ENCODE results near the gene GPR39.

GPR39 gene

DNA sequence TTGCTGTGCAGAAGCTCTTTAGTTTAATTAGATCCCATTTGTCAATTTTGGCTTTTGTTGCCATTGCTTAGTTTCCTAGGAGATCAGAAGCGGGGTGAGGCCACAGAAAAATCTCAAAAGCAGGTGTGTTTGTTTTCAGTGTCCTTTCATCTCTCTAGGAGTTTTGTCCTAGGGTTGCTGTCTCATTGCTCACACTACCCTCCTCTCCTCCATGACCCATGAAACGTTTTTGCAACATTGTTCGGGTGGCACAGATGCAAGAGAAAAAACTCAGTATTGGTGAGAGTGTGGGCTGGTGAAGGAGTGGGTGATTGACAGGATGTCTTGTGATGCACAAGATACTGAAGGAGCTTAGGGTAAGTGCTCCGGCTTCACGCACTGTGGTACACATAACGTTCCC lies 149.8 kb downstream of the GPR39 start:
- H3K27me3 ChIP-seq (ENCODE audit: control insufficient read depth, insufficient read depth, low read length) = no peaks in the 10 kb centered on the region

DNA sequence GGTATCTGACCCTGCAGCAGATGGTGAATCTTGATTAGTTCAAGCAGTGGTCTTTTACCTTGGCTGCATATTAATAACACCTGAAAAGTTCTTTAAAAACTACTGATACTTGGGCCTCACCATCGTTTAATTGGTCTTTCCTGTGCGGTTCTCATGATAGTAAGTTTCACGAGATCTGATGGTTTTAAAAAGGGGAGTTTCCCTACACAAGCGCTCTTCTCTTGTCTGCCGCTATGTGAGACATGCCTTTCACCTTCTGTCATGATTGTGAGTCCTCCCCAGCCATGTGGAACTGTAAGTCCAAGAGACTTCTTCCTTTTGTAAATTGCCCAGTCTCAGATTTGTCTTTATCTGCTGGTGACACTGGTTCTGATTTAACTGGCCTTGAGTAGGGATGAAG lies 151.1 kb downstream of the GPR39 start:
- H3K27ac ChIP-seq (ENCODE audit: low read depth, low read length) = no peak overlapping the region
- H3K9me3 ChIP-seq (ENCODE audit: control insufficient read depth, insufficient read depth, low read depth, low read length) = no peaks in the 10 kb centered on the region
- no peaks in the 10 kb centered on the region for H3K27me3 ChIP-seq (ENCODE audit: control insufficient read depth, insufficient read depth, low read length)
- H3K36me3 ChIP-seq (ENCODE audit: control insufficient read depth, insufficient read depth, low read length) = no peaks in the 10 kb centered on the region
- H3K4me3 ChIP-seq (ENCODE audit: low read depth, low read length) = no peak overlapping the region
- no peak overlapping the region for H3K9ac ChIP-seq (ENCODE audit: low read length)
- H3K4me1 ChIP-seq (ENCODE audit: control insufficient read depth, insufficient read depth, low read length) = no peaks in the 10 kb centered on the region

More for the DNA sequence above, 149.8 kb downstream of the GPR39 start:
- H3K9me3 ChIP-seq (ENCODE audit: control insufficient read depth, insufficient read depth, low read depth, low read length) = no peaks in the 10 kb centered on the region
- no peak overlapping the region for H3K9ac ChIP-seq (ENCODE audit: low read length)
- no peak overlapping the region for H3K4me3 ChIP-seq (ENCODE audit: low read depth, low read length)
- H3K36me3 ChIP-seq (ENCODE audit: control insufficient read depth, insufficient read depth, low read length) = no peaks in the 10 kb centered on the region
- H3K27ac ChIP-seq (ENCODE audit: low read depth, low read length) = no peak overlapping the region
- H3K4me1 ChIP-seq (ENCODE audit: control insufficient read depth, insufficient read depth, low read length) = no peaks in the 10 kb centered on the region

DNA sequence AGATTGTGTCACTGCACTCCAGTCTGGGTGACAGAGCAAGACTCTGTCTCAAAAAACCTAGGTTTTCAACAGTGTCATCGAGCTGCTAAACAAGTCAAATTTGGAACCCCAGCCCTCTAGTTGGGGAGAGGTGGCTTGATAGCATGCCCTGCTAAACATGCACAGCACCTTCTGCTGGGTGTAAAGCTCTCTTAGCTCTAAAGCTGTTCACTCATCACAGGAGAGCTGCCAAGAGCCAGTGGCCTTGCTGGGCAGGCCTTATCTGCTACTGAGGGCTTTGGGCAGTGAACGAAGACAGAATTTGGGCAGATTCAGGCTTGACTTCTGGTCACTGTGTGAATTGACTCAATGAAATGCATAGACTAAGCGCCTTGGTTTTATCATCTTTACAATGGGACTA lies 152.1 kb downstream of the GPR39 start:
- Histone ChIP-seq H3K9me3 (ENCODE audit: control insufficient read depth, insufficient read depth, low read depth, low read length) (no peaks in the 10 kb centered on the region), H3K27ac (ENCODE audit: low read depth, low read length) (no peak overlapping the region), H3K27me3 (ENCODE audit: control insufficient read depth, insufficient read depth, low read length) (no peaks in the 10 kb centered on the region)

DNA sequence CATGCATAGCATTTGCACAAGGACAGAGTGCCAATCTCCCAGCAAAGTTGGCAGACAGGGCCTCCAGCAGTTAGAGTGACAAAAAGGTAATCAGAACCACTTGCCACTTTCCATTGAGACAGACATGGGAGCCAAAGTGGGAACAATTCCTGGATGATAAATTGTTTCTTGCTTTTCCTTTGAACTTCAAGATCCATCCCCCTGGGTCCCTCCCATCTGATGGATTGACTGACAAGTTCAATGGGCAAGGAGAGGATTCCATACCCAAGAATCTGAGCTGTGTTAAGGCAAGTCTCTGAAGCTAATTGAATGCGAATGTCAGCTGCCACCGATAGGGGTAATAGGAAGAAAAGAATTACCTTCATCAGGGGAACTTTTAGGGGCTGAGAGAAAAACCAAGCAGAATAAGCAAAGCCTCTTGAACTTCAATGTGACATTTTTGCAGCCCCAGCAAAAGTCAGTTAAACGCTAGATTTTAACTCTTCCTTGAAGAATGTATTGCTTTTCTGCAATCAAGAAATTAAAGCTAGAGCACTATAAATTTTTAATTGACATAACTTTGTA lies 156.9 kb downstream of the GPR39 start:
- no peaks in the 10 kb centered on the region for H3K27me3 ChIP-seq (ENCODE audit: control insufficient read depth, insufficient read depth, low read length)
- H3K27ac ChIP-seq (ENCODE audit: low read depth, low read length) = no peak overlapping the region

More for the DNA sequence above, 152.1 kb downstream of the GPR39 start:
- H3K9ac ChIP-seq (ENCODE audit: low read length) = no peak overlapping the region
- no peaks in the 10 kb centered on the region for H3K36me3 ChIP-seq (ENCODE audit: control insufficient read depth, insufficient read depth, low read length)
- H3K4me3 ChIP-seq (ENCODE audit: low read depth, low read length) = no peak overlapping the region
- H3K4me1 ChIP-seq (ENCODE audit: control insufficient read depth, insufficient read depth, low read length) = no peaks in the 10 kb centered on the region

DNA sequence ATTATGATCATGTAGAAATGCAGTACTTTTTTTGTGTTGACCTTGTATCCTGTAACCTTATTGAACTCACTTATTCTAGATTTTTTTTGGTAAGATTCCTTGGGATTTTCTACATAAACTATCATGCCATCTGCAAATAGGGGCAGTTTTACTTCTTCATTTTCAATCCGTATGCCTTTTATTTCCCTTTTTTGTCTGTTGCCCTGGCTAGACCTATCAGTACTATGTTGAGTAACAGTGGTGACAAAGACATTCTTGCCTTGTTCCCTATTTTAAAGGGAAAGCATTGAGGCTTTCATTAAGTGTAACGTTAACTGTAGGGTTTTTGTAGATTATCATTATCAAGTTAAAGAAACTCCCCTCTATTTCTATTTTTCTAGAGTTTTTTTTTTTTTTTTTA lies 161.1 kb downstream of the GPR39 start:
- Histone ChIP-seq H3K27ac (ENCODE audit: low read depth, low read length) (no peak overlapping the region), H3K27me3 (ENCODE audit: control insufficient read depth, insufficient read depth, low read length) (no peaks in the 10 kb centered on the region), H3K4me1 (ENCODE audit: control insufficient read depth, insufficient read depth, low read length) (no peaks in the 10 kb centered on the region), H3K9me3 (ENCODE audit: control insufficient read depth, insufficient read depth, low read depth, low read length) (no peaks in the 10 kb centered on the region), H3K4me3 (ENCODE audit: low read depth, low read length) (no peak overlapping the region), H3K9ac (ENCODE audit: low read length) (no peak overlapping the region), H3K36me3 (ENCODE audit: control insufficient read depth, insufficient read depth, low read length) (no peaks in the 10 kb centered on the region)

More for the DNA sequence above, 156.9 kb downstream of the GPR39 start:
- H3K9me3 ChIP-seq (ENCODE audit: control insufficient read depth, insufficient read depth, low read depth, low read length) = no peaks in the 10 kb centered on the region
- no peaks in the 10 kb centered on the region for H3K4me1 ChIP-seq (ENCODE audit: control insufficient read depth, insufficient read depth, low read length)
- no peak overlapping the region for H3K4me3 ChIP-seq (ENCODE audit: low read depth, low read length)
- H3K36me3 ChIP-seq (ENCODE audit: control insufficient read depth, insufficient read depth, low read length) = no peaks in the 10 kb centered on the region
- H3K9ac ChIP-seq (ENCODE audit: low read length) = no peak overlapping the region

DNA sequence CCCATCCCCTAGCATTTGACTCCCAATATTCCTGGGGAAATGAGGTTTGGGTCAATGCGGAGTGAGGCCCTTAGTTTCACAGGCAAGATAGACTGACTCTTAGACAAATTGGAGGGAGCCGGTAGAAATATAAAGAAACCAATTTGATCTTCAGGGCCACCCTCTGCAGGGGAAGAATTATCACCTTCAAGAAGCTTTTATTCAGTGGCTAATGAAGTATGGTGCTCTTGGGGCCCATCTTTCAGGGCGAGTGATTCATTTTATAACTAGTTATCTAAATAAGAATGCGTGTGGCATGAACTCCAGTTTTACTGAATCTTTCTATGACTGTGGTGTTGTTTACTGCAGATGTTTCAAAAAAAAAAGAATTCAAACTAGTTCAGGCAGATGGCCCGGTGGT lies 165.0 kb downstream of the GPR39 start:
- Histone ChIP-seq H3K36me3 (ENCODE audit: control insufficient read depth, insufficient read depth, low read length) (no peaks in the 10 kb centered on the region), H3K9ac (ENCODE audit: low read length) (no peak overlapping the region), H3K9me3 (ENCODE audit: control insufficient read depth, insufficient read depth, low read depth, low read length) (no peaks in the 10 kb centered on the region), H3K27ac (ENCODE audit: low read depth, low read length) (no peak overlapping the region), H3K4me1 (ENCODE audit: control insufficient read depth, insufficient read depth, low read length) (peaks cover 6% of the 10 kb centered on the region), H3K27me3 (ENCODE audit: control insufficient read depth, insufficient read depth, low read length) (no peaks in the 10 kb centered on the region), H3K4me3 (ENCODE audit: low read depth, low read length) (no peak overlapping the region)

DNA sequence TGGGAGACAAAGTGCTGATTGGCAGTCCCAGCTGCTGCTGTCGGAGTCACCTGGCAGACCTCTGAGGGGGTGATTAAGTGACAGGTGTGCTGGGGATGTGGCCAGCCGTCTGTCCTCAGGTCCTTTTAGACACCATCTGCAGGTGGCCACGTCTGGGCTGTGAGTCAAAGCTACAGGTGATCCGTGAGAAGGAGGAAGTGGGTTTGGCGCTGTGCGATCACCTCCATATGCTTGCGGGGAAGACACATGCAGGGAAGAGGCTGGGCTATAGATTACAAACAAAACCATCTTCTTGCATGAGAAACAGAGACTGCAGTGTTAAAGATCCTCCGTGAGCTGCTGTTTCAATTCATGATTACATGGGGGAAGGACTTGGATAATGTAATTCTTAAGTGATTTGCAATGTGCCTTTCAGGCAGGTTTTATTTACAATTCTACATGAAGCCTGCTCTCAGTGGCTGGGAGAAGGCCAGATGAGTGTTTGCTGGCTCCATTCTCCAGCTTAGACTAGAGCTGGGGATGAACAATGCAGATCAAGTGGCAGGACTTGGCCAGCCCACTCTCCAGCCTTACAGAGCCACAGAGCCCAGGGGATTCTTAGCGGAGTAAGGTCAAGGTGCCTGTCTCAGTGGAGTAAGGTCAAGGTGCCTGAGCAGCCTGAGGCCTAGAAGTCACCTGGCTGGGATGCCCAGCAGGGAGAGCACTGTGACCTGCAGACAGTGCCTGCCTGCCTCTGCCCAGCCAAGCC lies 165.6 kb downstream of the GPR39 start:
- H3K9me3 ChIP-seq (ENCODE audit: control insufficient read depth, insufficient read depth, low read depth, low read length) = no peaks in the 10 kb centered on the region
- H3K36me3 ChIP-seq (ENCODE audit: control insufficient read depth, insufficient read depth, low read length) = no peaks in the 10 kb centered on the region
- no peak overlapping the region for H3K4me3 ChIP-seq (ENCODE audit: low read depth, low read length)
- H3K27ac ChIP-seq (ENCODE audit: low read depth, low read length) = no peak overlapping the region
- no peaks in the 10 kb centered on the region for H3K27me3 ChIP-seq (ENCODE audit: control insufficient read depth, insufficient read depth, low read length)
- H3K4me1 ChIP-seq (ENCODE audit: control insufficient read depth, insufficient read depth, low read length) = peaks cover 6% of the 10 kb centered on the region
- no peak overlapping the region for H3K9ac ChIP-seq (ENCODE audit: low read length)

DNA sequence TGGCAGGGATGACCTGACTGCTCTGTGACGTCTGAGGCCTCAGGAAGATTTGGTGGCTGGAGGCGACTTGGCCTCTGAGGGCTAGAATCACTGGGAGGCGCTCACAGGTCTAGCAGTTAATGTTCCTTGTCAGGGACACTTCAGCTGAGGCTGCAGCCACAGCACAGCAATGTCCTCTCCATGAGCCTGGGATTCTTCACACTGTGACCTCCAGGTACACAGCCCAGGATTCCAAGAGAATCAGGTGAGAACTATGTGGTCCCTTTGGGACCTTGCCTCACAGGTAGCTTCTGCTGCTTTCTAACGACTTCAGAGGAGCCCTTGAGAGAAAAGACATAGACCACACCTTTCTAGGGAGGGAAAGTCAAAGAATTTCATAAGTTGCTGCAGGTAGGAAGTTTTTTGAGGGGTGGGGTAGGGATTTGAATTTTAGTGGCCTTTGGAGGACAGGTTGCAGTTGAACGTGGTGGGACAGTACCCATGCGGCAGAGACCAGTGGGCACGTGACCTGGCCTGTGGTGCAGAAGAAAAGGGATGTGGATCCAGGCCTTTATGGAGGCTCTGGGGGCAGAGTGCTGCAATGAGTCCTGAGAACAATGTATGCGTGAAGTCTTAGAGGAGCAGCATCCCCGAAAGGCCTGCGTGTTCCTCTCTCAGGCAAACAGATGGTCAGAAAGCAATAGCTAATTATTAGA lies 167.2 kb downstream of the GPR39 start:
- Histone ChIP-seq H3K27me3 (ENCODE audit: control insufficient read depth, insufficient read depth, low read length) (no peaks in the 10 kb centered on the region), H3K4me3 (ENCODE audit: low read depth, low read length) (no peak overlapping the region), H3K4me1 (ENCODE audit: control insufficient read depth, insufficient read depth, low read length) (peaks cover 6% of the 10 kb centered on the region), H3K36me3 (ENCODE audit: control insufficient read depth, insufficient read depth, low read length) (no peaks in the 10 kb centered on the region), H3K27ac (ENCODE audit: low read depth, low read length) (no peak overlapping the region), H3K9me3 (ENCODE audit: control insufficient read depth, insufficient read depth, low read depth, low read length) (no peaks in the 10 kb centered on the region), H3K9ac (ENCODE audit: low read length) (no peak overlapping the region)

DNA sequence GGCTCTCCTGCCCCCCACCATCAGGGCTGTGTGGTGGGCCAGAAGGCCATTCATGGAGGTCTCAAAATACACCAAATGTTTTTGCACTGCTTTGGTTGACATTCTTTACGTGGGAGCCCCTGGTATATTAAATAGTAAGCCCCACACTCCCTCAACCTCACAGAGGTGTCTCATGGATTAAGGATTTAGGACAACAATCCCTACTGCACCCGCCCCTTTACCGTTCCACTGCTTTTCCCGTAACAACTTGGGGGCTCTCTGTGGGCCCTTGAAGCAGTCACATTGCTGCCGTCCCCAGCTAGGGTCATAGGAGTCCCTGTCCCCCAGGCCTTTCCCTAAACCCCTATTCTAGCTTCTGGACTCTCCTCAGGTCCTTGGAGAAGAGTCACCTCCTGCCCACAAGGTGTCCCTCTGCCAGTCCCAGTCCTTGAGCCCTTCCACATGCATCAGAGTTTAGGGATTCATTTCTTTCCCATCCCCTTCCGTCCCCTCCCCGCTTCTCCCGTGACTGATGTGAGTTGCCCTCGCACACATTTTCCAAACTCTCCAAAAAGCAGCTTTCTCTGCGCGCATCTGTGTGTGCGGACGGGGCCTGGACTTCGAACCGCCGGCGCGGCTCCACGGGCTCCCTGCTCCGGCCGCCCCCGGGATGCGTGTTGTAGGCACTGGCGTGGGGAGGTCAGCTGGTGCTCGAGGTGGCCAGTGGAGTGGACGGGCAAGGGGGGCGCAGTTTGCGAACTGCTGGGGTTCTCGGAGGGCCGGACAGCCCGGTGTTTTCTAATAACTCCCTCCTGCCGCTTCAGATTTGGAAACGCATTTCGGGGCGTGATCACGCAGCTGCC lies 168.6 kb downstream of the GPR39 start:
- Histone ChIP-seq H3K27ac (ENCODE audit: low read depth, low read length) (no peak overlapping the region), H3K9me3 (ENCODE audit: control insufficient read depth, insufficient read depth, low read depth, low read length) (no peaks in the 10 kb centered on the region), H3K4me3 (ENCODE audit: low read depth, low read length) (no peak overlapping the region), H3K9ac (ENCODE audit: low read length) (no peak overlapping the region), H3K27me3 (ENCODE audit: control insufficient read depth, insufficient read depth, low read length) (no peaks in the 10 kb centered on the region), H3K4me1 (ENCODE audit: control insufficient read depth, insufficient read depth, low read length) (peaks cover 15% of the 10 kb centered on the region), H3K36me3 (ENCODE audit: control insufficient read depth, insufficient read depth, low read length) (no peaks in the 10 kb centered on the region)

DNA sequence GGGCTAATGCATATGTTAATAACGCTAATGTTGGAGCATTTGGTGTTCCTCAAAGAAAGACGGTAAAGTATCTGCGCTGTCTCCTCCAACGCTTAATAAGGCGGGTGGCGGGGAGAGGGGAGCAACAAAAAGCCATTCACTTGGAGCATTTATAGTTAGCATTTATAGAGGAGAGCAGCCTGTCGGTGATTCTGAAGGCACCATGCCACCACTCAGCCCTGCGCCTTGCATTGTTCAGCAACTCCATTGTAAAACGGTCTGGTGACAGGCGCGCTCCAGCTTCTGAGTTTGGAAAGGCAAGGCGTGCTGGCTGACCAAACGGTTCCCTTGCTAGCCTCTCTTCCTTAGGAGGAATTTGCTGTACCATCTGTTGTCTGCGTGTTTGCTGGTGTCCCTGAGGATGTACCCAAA lies 169.5 kb downstream of the GPR39 start:
- no peaks in the 10 kb centered on the region for H3K36me3 ChIP-seq (ENCODE audit: control insufficient read depth, insufficient read depth, low read length)
- H3K4me1 ChIP-seq (ENCODE audit: control insufficient read depth, insufficient read depth, low read length) = peaks cover 20% of the 10 kb centered on the region
- H3K27me3 ChIP-seq (ENCODE audit: control insufficient read depth, insufficient read depth, low read length) = no peaks in the 10 kb centered on the region
- no peak overlapping the region for H3K27ac ChIP-seq (ENCODE audit: low read depth, low read length)
- H3K9ac ChIP-seq (ENCODE audit: low read length) = no peak overlapping the region
- H3K4me3 ChIP-seq (ENCODE audit: low read depth, low read length) = no peak overlapping the region
- no peaks in the 10 kb centered on the region for H3K9me3 ChIP-seq (ENCODE audit: control insufficient read depth, insufficient read depth, low read depth, low read length)
